Stimulated activated naive CD4-positive, alpha-beta T cell treated with Interleukin-2 at 50 U/mL for 16 hours (primary cell): Measurements from ENCODE around the gene ATRAID.
A peak's percentile ranks its signal among the peaks of the same experiment; 100 is the strongest.
"Not testable (repeated sequence)": the region's sequence is repeated elsewhere in the genome, so short reads cannot be mapped to it uniquely, and the experiment has no call there.

Experiments used
- DNase-seq: peaks from one replicate; lab custom pipeline; 2025; lab: John Stamatoyannopoulos, UW

Gene ATRAID

GRCh38 chr2:27194538-27195354, 17.1 kb upstream of the ATRAID start:
- no peak for DNase-seq

- not testable (repeated sequence) for DNase-seq
Observed at GRCh38 chr2:27195799-27196198, 16.0 kb upstream of the ATRAID start.

- DNase-seq = not testable (repeated sequence)
Observed at GRCh38 chr2:27198068-27198467, 13.8 kb upstream of the ATRAID start.

- no peak for DNase-seq
Observed at GRCh38 chr2:27198627-27199026, 13.2 kb upstream of the ATRAID start.

GRCh38 chr2:27199241-27199640, 12.6 kb upstream of the ATRAID start:
- no peak for DNase-seq

GRCh38 chr2:27201675-27202074, 10.2 kb upstream of the ATRAID start:
- DNase-seq = no peak

- no peak for DNase-seq
Observed at GRCh38 chr2:27202854-27203253, 9.0 kb upstream of the ATRAID start.

GRCh38 chr2:27203741-27204140, 8.1 kb upstream of the ATRAID start:
- no peak for DNase-seq

- no peak for DNase-seq
Observed at GRCh38 chr2:27204566-27204965, 7.3 kb upstream of the ATRAID start.

- no peak for DNase-seq
Observed at GRCh38 chr2:27205206-27205605, 6.6 kb upstream of the ATRAID start.

GRCh38 chr2:27206346-27206745, 5.5 kb upstream of the ATRAID start:
- no peak for DNase-seq

- DNase-seq = no peak
Observed at GRCh38 chr2:27208486-27209050, 3.3 kb upstream of the ATRAID start.

GRCh38 chr2:27209621-27210401, 2.0 kb upstream of the ATRAID start:
- DNase-seq = no peak

- DNase-seq = no peak
Observed at GRCh38 chr2:27211241-27211942, 449 bp upstream of the ATRAID start.

- peak; percentile 57 for DNase-seq
Observed at GRCh38 chr2:27212626-27213471, 1.0 kb downstream of the ATRAID start.

GRCh38 chr2:27214941-27215340, 3.1 kb downstream of the ATRAID start:
- no peak for DNase-seq

- DNase-seq = no peak
Observed at GRCh38 chr2:27216416-27217137, 4.7 kb downstream of the ATRAID start.

- DNase-seq = peak; percentile 87
Observed at GRCh38 chr2:27217173-27218121, 5.6 kb downstream of the ATRAID start, which contains the start of gene CAD. Gene CAD (plus strand): TSS chr2:27217369. CDS start chr2:27217552, 183 bp downstream.

GRCh38 chr2:27218614-27219013, 6.8 kb downstream of the ATRAID start:
- no peak for DNase-seq
